Suppressor macrophage (primary cell): ENCODE results near the gene TJAP1.
"Not testable (repeated sequence)": the region's sequence is repeated elsewhere in the genome, so short reads cannot be mapped to it uniquely, and the experiment has no call there.

ENCODE experiments used
- DNase-seq, 4 experiments: peaks; one replicate each; pipeline ENCODE4 v3.0.0-alpha.2; 2020 to 2022

Gene TJAP1

DNA sequence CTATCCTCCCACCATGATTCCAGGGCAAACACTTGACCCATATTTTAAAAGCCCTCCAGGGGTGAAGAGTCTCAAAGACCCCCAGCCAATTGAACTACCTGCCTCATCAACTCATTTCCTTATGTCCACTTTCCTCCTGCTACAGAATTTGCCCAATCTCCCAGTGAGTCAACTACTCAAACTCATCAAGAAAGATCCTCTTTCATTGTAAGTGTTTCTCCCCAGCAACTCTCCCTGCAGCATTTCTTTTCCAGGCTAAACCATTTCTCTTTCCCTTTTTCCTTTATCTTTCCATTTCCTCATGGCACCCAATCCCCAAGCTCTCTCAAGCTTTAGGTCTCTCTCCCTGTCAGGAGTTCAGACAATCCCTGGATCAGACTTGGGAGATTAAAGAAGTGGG, 23.5 kb upstream of the TJAP1 start:
- no peak for DNase-seq

GRCh38 chr6:43454290-43454695, 23.1 kb upstream of the TJAP1 start:
- peak in 2 of 4 experiments; percentile 81 to 92 for DNase-seq

- peak; percentile 11 to 89 (median 63) for DNase-seq
Observed at GRCh38 chr6:43454696-43455530, 22.5 kb upstream of the TJAP1 start.

GRCh38 chr6:43455531-43456428, 21.6 kb upstream of the TJAP1 start, which contains the start of gene DLK2:
DLK2 (minus strand) TSS chr6:43455548; CDS start chr6:43454825, 723 bp downstream.
- DNase-seq: peak in 3 of 4 experiments; percentile 16 to 45 (median 35)

DNA sequence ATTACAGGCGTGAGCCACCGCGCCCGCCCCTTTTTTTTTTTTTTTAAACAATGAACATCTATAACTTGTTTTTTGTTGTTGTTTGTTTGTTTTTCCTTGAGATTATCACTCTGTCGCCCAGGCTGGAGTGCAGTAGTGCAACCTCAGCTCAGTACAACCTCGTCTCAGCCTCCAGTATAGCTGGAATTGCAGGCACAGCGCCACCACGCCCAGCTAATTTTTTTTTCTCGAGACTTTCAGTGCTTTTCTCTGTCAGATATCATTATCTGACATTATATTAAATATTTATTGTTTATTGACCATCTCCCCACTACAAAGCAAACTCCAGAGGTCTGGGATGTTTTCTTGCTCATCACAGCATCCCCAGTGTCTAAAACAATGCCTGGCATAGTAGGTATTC, 19.7 kb upstream of the TJAP1 start:
- DNase-seq: no peak

- not testable (repeated sequence) for DNase-seq
Observed at GRCh38 chr6:43458154-43458553, 19.2 kb upstream of the TJAP1 start.

GRCh38 chr6:43459535-43459934, 17.8 kb upstream of the TJAP1 start:
- no peak for DNase-seq

GRCh38 chr6:43460032-43460431, 17.3 kb upstream of the TJAP1 start:
- DNase-seq: no peak

DNA sequence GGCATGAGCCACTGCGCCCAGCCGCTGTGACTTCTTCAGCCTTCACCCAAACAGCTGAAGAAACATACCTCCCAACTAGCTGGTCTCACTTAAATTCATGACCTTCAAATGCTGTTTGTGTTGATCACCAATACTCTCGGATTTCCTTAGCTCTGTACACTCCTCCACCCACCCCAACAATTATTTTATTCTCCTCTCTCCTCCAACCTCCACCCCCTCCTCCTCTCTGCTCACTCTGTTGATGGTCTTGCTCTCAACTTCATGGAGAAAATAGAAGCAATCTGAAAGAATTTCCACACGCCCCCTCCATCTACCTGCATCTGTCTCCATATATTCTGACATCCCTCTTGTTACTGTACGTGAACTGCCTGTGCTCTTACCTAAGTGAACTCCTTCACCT, 15.4 kb upstream of the TJAP1 start:
- no peak for DNase-seq

DNA sequence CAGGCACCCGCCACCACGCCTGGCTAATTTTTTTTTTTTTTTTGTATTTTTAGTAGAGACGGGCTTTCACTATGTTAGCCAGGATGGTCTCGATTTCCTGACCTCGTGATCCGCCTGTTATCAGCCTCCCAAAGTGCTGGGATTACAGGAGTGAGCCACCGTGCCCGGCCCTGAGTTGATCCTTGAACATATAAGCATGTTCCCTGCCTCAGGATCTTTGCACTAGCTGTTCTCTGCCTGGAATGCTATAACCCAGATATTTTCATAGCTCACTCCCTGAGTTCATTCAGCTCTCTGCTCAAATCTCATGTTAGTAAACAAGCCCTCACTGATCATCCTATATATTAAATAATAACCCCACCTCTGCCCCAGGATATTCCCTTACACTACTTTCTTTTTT, 13.0 kb upstream of the TJAP1 start:
- DNase-seq: no peak

DNA sequence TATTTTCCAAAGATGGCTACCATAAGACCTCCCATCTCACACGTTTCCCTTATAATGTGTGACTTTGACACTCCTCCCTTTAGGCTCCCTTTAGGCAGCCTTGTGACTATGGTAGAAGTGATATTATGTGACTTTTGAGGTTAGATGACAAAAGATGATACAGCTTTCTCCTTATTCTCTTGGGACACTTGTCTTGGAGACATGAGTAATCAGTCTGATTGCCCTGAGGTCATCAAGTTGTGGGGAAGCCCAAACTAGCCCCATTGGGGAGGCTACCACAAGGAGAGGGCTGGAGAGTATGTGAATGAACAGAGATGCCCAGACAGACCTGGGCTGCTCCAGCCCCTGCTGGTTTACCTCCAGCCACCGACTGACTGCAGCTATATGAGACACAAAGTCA, 11.4 kb upstream of the TJAP1 start:
- peak; percentile 16 to 61 (median 46) for DNase-seq

DNA sequence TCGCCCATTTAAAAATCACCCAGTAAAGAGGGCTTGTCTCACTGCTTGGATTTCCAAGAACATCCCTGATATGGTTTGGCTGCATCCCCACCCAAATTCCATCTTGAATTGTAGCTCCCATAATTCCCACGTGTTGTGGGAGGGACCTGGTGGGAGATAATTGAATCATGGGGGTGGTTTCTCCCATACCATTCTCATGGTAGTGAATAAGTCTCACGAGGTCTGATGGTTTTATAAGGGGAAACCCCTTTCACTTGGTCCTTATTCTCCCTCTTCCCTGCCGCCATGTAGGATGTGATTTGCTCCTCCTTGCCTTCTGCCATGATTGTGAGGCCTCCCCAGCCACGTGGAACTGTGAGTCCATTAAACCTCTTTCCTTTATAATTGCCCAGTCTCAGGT, 10.1 kb upstream of the TJAP1 start:
- not testable (repeated sequence) for DNase-seq

DNA sequence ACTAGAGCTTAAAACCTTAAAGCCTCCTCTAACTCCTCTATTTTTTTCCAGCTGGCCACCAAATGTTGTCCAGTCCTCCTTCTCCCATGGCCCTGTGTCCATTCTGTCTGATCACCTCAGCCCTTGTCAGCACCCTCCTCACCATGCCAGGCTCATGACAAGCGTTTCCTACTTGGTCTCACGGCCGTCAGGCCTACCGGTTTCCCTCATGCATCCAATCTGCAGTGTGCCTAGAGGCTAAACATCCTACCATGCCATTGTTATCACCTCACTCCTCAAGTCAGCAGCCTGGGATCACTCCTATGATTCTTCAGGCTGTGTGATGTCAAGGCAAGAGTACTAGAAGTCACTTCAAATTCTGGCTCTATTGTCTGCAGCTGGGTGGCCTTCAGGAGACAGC, 9.6 kb upstream of the TJAP1 start:
- no peak for DNase-seq

DNA sequence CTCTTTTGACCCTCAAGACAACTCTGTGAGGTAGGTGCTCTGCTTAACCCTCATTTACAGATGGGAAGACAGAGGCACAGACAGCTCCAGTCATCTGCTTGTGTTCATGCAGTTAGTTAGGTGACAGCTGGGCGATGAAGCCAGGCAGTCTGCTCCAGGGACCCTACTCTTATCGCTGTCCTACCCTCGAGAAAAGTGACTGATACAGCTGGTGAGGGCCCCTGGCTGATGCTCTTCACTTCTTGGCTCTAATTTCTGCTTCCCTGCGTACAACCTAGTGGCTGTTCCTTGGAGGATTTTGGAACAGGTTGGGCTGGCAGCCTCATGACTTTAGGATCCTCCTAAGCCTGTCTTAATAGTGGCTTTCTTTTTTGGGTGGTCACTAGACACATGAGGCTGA, 9.1 kb upstream of the TJAP1 start:
- no peak for DNase-seq

- DNase-seq: no peak
Observed at GRCh38 chr6:43468748-43469681, 8.4 kb upstream of the TJAP1 start.

- no peak for DNase-seq
Observed at GRCh38 chr6:43469947-43470346, 7.4 kb upstream of the TJAP1 start.

GRCh38 chr6:43471399-43471798, 6.0 kb upstream of the TJAP1 start:
- no peak for DNase-seq

DNA sequence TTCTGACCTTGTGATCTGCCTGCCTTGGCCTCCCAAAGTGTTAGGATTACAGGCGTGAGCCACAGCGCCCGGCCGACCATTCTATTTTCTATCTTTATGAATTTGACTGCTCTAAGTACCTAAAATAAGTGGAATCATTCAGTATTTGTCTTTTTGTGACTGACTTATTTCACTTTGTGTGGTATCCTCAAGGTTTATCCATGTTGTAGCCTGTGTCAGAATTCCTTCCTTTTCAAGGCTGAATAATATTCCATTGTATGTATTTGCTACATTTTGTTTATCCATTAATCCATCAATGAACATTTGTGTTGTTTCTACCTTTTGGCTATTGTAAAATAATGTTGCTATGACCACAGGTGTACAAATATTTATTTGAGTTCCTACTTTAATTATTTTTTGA, 4.9 kb upstream of the TJAP1 start:
- no peak for DNase-seq

- no peak for DNase-seq
Observed at GRCh38 chr6:43475516-43475915, 1.9 kb upstream of the TJAP1 start.

- no peak for DNase-seq
Observed at GRCh38 chr6:43476746-43477145, 624 bp upstream of the TJAP1 start.

DNA sequence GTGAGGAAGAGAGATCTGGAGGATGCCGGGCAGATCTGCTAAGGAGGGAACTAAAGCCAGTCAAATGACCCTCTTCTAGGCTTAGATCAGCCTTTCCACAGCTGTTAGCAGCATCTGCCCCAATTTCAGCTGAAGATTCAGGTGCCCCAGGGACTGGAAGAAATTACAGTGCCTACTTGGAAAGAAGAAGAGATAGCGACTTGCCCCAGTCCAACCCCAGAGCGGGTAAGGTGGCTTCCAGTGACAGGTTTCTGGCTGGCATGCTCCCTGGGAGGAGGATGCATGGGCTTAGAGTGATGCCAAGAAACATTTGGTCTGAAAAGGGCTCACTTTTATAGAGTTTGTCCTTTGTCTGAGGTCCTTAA, 620 bp downstream of the TJAP1 start:
- DNase-seq: peak in 3 of 4 experiments; percentile 18 to 42 (median 24)

DNA sequence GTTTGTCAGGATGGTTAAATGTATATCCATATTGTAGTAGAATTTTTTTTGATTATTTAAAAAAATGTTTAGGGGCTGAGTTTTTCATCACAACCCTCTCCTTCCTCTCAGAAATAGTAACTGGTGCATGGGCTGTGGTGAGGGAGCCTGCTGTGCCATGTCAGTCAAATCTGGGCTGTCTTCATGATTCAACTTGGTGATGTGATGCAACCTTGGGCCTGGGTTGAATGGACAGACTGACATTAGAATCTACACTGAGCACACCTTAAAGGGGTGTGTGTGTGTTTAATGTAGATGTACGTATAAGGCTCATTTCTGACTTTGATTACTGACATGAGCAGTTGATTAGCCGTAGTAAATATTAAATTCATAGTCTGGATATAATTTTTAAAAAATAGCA, 3.7 kb downstream of the TJAP1 start:
- DNase-seq: peak in 1 of 4 experiments; percentile 11
